Astrocyte (in vitro differentiated cells and primary cell): ENCODE results near the gene SLC13A5.

Experiments
- EZH2 ChIP-seq: IDR thresholded peaks from 2 replicates; pipeline ENCODE4 v1.6.1; 2012; ENCODE audit warnings: mild to moderate bottlenecking, low read length, inconsistent platforms; ENCODE audit not compliant: insufficient read depth
- TF ChIP-seq, protein P1 (sequence below): IDR thresholded peaks from 2 replicates; pipeline ENCODE4 v1.5.1; 2011; ENCODE audit warnings: low read depth, mild to moderate bottlenecking, inconsistent platforms, low read length, moderate library complexity; ENCODE audit not compliant: insufficient read depth

DNA sequence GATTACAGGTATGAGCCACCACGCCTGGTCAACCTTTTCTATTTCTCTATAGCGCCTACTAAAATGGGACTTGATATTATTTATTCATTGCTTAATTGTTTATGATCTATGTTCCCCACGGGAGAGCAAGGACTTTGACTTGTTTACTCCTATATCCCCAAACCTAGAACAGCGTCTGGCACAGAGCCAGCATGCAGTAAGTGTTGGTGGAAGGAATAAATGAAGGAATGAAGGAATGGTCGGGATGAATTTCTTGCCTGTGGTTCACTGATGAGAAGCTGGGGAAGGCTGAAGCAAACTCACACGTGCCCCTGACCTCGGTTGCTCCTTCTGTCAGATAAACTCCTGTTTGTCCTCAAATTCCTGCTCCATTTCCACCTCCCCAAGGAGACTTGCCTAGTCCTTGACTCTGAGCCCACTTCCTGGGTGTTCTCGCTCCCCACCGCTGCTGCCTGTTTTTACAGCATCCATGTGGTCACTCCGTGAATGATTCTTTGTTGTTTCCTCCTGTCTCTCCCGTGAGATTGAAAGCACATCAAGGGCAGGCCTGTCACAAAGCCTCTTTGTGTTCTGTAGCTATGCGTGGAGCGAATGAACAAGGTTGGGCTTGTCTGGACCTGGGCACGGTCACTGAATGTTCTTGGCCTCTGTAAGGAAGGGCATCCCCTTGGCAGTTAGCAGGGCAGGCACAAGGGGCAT lies 44.3 kb downstream of the SLC13A5 start:
- TF ChIP-seq, protein P1, sequence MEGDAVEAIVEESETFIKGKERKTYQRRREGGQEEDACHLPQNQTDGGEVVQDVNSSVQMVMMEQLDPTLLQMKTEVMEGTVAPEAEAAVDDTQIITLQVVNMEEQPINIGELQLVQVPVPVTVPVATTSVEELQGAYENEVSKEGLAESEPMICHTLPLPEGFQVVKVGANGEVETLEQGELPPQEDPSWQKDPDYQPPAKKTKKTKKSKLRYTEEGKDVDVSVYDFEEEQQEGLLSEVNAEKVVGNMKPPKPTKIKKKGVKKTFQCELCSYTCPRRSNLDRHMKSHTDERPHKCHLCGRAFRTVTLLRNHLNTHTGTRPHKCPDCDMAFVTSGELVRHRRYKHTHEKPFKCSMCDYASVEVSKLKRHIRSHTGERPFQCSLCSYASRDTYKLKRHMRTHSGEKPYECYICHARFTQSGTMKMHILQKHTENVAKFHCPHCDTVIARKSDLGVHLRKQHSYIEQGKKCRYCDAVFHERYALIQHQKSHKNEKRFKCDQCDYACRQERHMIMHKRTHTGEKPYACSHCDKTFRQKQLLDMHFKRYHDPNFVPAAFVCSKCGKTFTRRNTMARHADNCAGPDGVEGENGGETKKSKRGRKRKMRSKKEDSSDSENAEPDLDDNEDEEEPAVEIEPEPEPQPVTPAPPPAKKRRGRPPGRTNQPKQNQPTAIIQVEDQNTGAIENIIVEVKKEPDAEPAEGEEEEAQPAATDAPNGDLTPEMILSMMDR, result no peak
- no peak for TF ChIP-seq EZH2
